Panc1 (cell line): ENCODE data around the gene CERKL. TPM values are rescaled to one million over a fixed set of nuclear protein-coding genes. Genes with fewer than 3 reads are reported as not detected.

Source experiments
- ATAC-seq: fragments of 200-7000 bp; cut with Tn5 transposase; 2 replicates; pipeline ENCODE4 v1.9.1; 2020; ENCODE audit warnings: mild to moderate bottlenecking, moderate library complexity
- BruUV-seq: library from RNA; stranded (reverse); fragments of 400-500 nt; replicated peaks from 2 replicates; lab custom pipeline; 2021; lab: Mats Ljungman, UMichigan
- CTCF ChIA-PET: fragments of 300-600 bp; sonication (Branson Sonifier 250); formaldehyde crosslinking; loops from one replicate; lab custom pipeline; 2022; ENCODE audit warnings: antibody characterized with exemption; lab: Charles Lee
- POLR2A ChIA-PET: fragments of 300-600 bp; sonication (Branson Sonifier 250); formaldehyde crosslinking; loops from one replicate; lab custom pipeline; 2022; ENCODE audit warnings: antibody characterized with exemption; lab: Charles Lee
- DNase-seq: peaks from one replicate; pipeline ENCODE4 v3.0.0-alpha.2; 2010; ENCODE audit warnings: low read depth, low spot score
- H3K27ac ChIP-seq: 2 replicates; pipeline ENCODE4 v1.5.1; 2011; ENCODE audit warnings: mild to moderate bottlenecking, low read length, inconsistent platforms
- H3K27me3 ChIP-seq: fragments of 200-500 bp; sonication (Bioruptor generic); 2 replicates; pipeline ENCODE4 v1.6.0; 2014; ENCODE audit warnings: low read length, inconsistent platforms; ENCODE audit not compliant: control insufficient read depth, insufficient read depth
- H3K36me3 ChIP-seq: fragments of 200-500 bp; sonication (Bioruptor generic); 2 replicates; pipeline ENCODE4 v1.5.1; 2014; ENCODE audit warnings: inconsistent platforms, mild to moderate bottlenecking, low read length, moderate library complexity; ENCODE audit not compliant: control insufficient read depth, insufficient read depth
- H3K4me1 ChIP-seq: 2 replicates; pipeline ENCODE4 v1.5.1; 2011; ENCODE audit warnings: inconsistent platforms, mild to moderate bottlenecking, low read length, moderate library complexity; ENCODE audit not compliant: control insufficient read depth, insufficient read depth
- H3K4me3 ChIP-seq, 2 experiments: 2 replicates each; pipeline ENCODE4 v1.5.1; 2011 to 2012; ENCODE audit warnings: low read depth in 2 of 2, low read length in 2 of 2, mild to moderate bottlenecking in 2 of 2, inconsistent platforms in 1 of 2, moderate library complexity in 1 of 2
- H3K9me3 ChIP-seq: fragments of 200-500 bp; sonication (Bioruptor generic); 2 replicates; pipeline ENCODE4 v1.5.1; 2014; ENCODE audit warnings: low read depth, mild to moderate bottlenecking, inconsistent platforms, low read length, moderate library complexity; ENCODE audit not compliant: control insufficient read depth, insufficient read depth
- POLR2AphosphoS5 ChIP-seq: IDR thresholded peaks from 2 replicates; pipeline ENCODE4 v1.6.1; 2012; ENCODE audit warnings: mild to moderate bottlenecking, low read depth, low read length, moderate library complexity
- SIN3A ChIP-seq: IDR thresholded peaks from 2 replicates; pipeline ENCODE4 v1.6.1; 2012; ENCODE audit warnings: low read depth, mild to moderate bottlenecking, low read length, moderate library complexity, borderline replicate concordance; ENCODE audit not compliant: insufficient read depth
- TCF7L2 ChIP-seq: IDR thresholded peaks from 2 replicates; pipeline ENCODE4 v1.6.1; 2011; ENCODE audit warnings: mild to moderate bottlenecking, low read depth, low read length, inconsistent platforms
- in situ Hi-C: cut with HindIII; loops from 2 replicates; pipeline ENCODE4 v1.10.0; 2016; ENCODE audit warnings: low sequenced_read_pairs, low pct_unique_long_range_greater_than_20kb
- intact Hi-C: fragments of 100-400 bp; cut with micrococcal nuclease; formaldehyde crosslinking; loops from one replicate; pipeline ENCODE4 v1.10.0; 2022; ENCODE audit not compliant: unreplicated experiment
- total RNA-seq: library from RNA; stranded (reverse); gene quantifications from one replicate; pipeline ENCODE4 v1.2.1, GENCODE V29; 2021; ENCODE audit not compliant: unreplicated experiment
- TF ChIP-seq, protein P1 (sequence below): fragments of 450-650 bp; IDR thresholded peaks from 2 replicates; pipeline ENCODE4 v1.5.1; 2017; ENCODE audit warnings: mild to moderate bottlenecking
- TF ChIP-seq, protein P2 (sequence below), 2 experiments: IDR thresholded peaks; 2 replicates each; pipeline ENCODE4 v1.6.1; 2011 to 2012; ENCODE audit warnings: low read depth in 2 of 2, control low read depth in 1 of 2, low read length in 1 of 2, mild to moderate bottlenecking in 1 of 2, moderate library complexity in 1 of 2; ENCODE audit not compliant: insufficient read depth in 1 of 2

The CERKL gene
- total RNA-seq, 1 experiment from 2014 or later = 0.87 TPM

GRCh38 chr2:181679544-181679979 lies 22.7 kb upstream of the CERKL start:
- ChIA-PET POLR2A (no interaction called here), CTCF (interaction anchor here (0.6 kb wide), 1 partner anchor 274 kb away, joined by 4 read pairs; no protein-coding TSS in a partner anchor)
- Histone ChIP-seq H3K4me3 (no peak overlapping the region), H3K27me3 (peaks cover 20% of the 10 kb centered on the region), H3K27ac (no peak overlapping the region), H3K9me3 (no peaks in the 10 kb centered on the region), H3K36me3 (no peaks in the 10 kb centered on the region), H3K4me1 (no peaks in the 10 kb centered on the region)
- BruUV-seq = no TSS peak
- TF ChIP-seq TCF7L2 (no peak), SIN3A (no peak), POLR2AphosphoS5 (no peak)
- TF ChIP-seq, protein P1, sequence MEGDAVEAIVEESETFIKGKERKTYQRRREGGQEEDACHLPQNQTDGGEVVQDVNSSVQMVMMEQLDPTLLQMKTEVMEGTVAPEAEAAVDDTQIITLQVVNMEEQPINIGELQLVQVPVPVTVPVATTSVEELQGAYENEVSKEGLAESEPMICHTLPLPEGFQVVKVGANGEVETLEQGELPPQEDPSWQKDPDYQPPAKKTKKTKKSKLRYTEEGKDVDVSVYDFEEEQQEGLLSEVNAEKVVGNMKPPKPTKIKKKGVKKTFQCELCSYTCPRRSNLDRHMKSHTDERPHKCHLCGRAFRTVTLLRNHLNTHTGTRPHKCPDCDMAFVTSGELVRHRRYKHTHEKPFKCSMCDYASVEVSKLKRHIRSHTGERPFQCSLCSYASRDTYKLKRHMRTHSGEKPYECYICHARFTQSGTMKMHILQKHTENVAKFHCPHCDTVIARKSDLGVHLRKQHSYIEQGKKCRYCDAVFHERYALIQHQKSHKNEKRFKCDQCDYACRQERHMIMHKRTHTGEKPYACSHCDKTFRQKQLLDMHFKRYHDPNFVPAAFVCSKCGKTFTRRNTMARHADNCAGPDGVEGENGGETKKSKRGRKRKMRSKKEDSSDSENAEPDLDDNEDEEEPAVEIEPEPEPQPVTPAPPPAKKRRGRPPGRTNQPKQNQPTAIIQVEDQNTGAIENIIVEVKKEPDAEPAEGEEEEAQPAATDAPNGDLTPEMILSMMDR = no peak
- TF ChIP-seq, protein P2, sequence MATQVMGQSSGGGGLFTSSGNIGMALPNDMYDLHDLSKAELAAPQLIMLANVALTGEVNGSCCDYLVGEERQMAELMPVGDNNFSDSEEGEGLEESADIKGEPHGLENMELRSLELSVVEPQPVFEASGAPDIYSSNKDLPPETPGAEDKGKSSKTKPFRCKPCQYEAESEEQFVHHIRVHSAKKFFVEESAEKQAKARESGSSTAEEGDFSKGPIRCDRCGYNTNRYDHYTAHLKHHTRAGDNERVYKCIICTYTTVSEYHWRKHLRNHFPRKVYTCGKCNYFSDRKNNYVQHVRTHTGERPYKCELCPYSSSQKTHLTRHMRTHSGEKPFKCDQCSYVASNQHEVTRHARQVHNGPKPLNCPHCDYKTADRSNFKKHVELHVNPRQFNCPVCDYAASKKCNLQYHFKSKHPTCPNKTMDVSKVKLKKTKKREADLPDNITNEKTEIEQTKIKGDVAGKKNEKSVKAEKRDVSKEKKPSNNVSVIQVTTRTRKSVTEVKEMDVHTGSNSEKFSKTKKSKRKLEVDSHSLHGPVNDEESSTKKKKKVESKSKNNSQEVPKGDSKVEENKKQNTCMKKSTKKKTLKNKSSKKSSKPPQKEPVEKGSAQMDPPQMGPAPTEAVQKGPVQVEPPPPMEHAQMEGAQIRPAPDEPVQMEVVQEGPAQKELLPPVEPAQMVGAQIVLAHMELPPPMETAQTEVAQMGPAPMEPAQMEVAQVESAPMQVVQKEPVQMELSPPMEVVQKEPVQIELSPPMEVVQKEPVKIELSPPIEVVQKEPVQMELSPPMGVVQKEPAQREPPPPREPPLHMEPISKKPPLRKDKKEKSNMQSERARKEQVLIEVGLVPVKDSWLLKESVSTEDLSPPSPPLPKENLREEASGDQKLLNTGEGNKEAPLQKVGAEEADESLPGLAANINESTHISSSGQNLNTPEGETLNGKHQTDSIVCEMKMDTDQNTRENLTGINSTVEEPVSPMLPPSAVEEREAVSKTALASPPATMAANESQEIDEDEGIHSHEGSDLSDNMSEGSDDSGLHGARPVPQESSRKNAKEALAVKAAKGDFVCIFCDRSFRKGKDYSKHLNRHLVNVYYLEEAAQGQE (IDR thresholded peaks at IDR 0.05; ENCODE audit: insufficient read depth in 1 of 2, low read depth in 2 of 2, low read length in 1 of 2) = no peak
- no peak for ATAC-seq
- DNase-seq = no peak
- intact Hi-C loops (no loop called here), in situ Hi-C loops (no loop called here)

DNA sequence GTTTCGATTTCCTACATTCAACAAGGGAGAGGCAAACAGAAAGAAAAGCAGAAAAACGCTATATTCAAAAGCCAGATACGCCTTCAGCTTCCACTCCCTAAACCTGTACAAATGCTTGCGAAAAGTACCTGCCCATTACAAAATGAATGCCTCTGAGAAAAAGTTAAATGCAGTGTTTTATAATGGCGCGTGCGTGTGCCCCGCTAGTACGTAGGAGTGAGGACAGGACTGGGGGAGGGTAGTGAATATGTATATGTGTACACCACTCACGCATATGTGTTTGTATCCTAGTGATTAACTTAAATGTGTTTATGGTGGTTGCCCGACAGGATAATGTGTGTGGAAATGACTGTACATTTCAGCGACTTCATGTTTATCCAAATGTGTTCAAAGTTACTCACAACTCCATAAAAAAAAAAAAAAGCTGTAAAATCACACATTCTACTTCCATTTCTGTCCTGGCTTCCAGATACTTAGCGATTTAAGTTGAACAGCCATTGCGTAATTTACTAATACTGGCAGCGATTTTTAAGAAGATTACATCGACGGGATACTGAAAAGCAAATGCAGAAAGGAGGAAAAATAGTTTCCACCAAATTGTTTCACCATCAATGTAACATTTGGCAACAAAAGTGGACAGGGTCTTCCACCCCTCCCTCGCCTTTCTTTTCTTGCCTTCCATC lies 22.1 kb upstream of the CERKL start:
- ATAC-seq (no peak), DNase-seq (no peak)
- POLR2A ChIA-PET = no interaction called here
- H3K36me3 ChIP-seq = no peaks in the 10 kb centered on the region
- intact Hi-C loops (no loop called here), in situ Hi-C loops (no loop called here)
- peaks cover 20% of the 10 kb centered on the region for H3K27me3 ChIP-seq
- H3K4me1 ChIP-seq = no peaks in the 10 kb centered on the region
- no peaks in the 10 kb centered on the region for H3K9me3 ChIP-seq
- H3K4me3 ChIP-seq = no peak overlapping the region
- H3K27ac ChIP-seq = no peak overlapping the region
- TF ChIP-seq, protein P2 (IDR thresholded peaks at IDR 0.05; ENCODE audit: insufficient read depth in 1 of 2, low read depth in 2 of 2, low read length in 1 of 2) = no peak
- TF ChIP-seq, protein P1 = no peak
- TF ChIP-seq POLR2AphosphoS5 (no peak), TCF7L2 (no peak), SIN3A (no peak)
- CTCF ChIA-PET = interaction anchor here (0.6 kb wide), 1 partner anchor 275 kb away, joined by 4 read pairs; no protein-coding TSS in a partner anchor
- no TSS peak for BruUV-seq
